DMS153 treated with DMSO at 0.1 percent for 48 hours (cell line): ENCODE measurements around the gene TMEM200A.

ENCODE experiments used
- DNase-seq: peaks from one replicate; lab custom pipeline; 2025; ENCODE audit not compliant: unreplicated experiment; lab: John Stamatoyannopoulos, UW

TMEM200A gene

DNA sequence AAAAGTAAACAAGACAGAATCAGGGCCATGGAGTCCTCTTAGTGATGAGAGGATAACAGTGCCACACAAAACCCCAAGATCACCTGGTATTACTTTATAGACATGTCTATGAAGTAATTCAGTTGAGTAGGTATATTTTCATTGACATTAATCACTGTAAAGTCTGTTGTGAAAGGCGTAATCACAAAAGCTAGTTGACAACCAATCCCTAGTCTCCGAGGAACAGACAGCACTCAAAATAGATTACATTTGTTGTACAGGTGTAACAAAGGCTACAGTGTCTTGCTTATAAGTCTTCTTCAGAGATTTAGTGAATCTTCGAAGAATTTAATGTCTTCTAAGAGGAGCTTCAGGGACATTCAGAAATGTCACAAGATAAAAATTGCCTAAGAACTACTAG lies 120.1 kb downstream of the TMEM200A start:
- DNase-seq: no peak

DNA sequence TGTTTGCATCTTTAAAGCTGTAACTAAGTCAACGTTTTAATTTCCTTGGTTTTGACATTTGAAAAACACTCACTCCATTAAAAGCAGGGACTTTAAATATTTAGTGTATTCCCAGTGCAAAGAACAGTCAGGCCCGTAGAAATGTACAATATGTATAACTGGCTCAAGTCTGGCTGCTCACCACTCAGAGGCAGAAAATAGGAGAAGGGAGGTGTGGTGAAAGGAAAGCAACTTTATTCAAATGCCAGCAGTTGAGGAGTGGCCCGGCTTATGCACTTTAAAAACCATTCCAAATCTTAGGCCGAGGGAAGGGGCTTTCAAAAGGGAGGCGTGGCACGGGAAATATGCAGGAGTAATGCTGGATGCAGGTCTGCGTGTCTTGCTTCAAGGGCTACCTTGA lies 120.6 kb downstream of the TMEM200A start:
- no peak for DNase-seq

DNA sequence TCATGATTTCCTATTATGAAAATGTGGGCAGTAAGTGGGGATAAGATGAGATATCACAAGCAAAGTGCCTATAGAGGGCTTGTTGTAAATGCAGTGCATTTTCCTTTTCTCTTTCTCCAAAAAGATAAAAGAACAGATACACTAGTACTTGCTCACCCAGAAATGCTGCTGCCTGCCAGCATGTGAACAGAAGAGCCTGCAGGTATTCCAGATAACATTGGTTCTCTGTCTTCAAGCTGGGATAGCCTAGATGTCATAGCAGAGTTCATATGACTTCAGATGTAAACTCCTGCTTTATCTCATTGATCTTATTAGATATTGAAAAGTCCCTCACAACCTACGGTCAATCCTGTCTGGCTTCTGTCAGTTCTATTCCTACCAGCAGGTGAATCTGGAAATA lies 123.7 kb downstream of the TMEM200A start:
- no peak for DNase-seq
